HG02798 (cell line): ENCODE measurements around the gene OSBPL9.
A peak's percentile ranks its signal among the peaks of the same experiment; 100 is the strongest.
"Not testable (repeated sequence)": the region's sequence is repeated elsewhere in the genome, so short reads cannot be mapped to it uniquely, and the experiment has no call there.

ENCODE experiments used
- ATAC-seq: cut with Tn5 transposase; IDR thresholded peaks from one replicate; pipeline ENCODE4 v1.9.1; 2021; ENCODE audit warnings: mild to moderate bottlenecking; ENCODE audit not compliant: unreplicated experiment, poor library complexity

Gene OSBPL9

DNA sequence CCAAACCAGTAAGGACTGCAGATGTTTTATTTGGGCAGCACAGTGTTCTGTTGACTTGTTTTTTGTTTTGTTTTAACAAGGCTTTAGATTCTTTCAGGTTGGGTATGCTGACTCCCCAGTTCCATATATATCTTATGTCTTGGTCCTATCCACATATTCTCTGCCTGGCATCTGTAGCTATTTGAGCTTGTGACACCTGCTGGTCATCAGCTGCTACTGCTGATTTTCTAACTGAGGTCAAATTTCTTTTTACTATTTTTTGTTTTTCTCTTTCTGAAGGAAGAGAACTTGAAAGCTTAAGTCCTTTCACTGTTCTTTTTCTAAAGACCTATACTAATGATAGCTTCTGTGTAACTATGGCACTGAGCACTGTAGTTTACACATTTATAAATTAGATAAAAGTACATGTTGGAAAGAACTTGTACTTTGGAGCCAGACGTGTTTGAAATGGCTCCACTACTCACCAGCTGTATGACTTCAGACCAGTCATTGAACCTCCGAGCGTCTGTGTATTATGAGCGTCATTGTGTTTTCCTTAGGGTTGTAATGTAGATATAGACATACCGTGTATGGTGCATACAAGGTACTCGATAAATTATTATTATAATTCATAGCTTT lies 152.2 kb downstream of the OSBPL9 start:
- peak; percentile 47 for ATAC-seq

DNA sequence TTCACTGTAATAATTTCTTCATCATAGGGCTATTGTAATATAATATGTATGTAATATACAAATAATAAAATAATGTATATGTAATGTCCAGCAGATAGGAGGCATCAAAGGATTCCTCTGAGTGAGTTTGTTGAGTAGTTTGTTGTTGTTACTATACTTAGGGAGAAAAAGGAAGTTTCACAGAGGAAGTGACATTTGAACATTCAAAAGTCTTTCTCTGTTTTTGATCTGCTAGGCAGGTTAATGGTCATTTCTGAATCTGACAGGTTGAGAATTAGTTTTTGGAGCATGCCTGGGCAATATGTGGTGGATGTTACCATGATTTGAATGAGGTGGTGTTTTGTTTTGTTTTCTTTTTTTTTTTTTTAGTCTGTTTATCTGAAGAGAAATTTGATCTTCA lies 159.5 kb downstream of the OSBPL9 start:
- ATAC-seq = no peak

DNA sequence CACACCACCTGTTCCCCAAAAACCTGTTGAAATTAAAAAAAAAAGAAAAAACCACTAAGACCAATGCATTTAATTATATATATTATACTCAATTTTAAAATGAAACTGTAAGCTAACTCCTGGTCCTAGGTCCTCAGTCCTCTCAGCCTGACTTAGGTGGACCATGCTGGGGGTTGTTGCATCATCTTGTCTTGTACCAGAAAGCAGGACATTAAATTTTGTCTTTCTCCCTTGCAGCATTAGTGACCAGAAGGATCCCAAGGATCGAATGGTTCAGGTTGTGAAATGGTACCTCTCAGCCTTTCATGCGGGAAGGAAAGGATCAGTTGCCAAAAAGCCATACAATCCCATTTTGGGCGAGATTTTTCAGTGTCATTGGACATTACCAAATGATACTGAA lies 164.0 kb downstream of the OSBPL9 start:
- ATAC-seq = no peak

DNA sequence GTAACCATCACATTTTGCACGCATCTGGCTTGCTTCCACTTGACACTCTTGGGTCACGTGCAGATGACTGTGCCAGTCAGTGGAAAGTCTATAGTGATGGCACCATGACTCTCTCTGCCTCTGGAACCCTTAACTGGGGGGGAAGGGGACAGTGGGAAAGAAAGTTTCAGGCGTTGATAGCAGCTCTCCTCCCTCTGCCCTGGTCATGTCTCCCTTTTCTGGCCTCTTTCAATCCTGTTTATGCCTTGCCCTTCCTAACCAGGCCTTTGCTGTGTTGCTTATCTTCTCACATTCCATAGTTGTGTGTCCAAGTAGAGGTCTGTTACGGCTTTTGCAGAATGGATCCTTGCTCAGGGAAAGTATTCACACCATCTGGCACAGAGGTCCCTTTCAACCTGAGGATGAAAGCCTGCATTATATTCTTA lies 168.1 kb downstream of the OSBPL9 start:
- ATAC-seq = no peak

DNA sequence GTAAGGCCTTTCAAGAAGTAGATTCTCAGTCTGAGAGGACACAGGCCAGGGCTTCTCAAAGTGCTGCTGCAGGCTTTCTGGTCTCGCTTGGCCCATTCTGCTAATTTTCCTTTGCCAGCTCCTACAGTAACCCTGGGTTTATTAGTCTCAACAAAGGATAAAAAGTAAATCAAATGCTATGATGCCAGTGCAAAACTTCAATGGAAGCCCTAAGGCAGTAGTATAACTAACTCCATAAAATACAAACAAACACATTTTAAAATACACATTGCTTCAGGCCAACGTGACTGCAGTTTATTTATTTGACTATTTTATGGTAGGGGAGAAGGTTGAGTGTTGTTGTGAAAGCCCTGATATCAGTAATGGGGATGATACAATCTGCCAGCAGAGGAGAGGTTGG lies 172.0 kb downstream of the OSBPL9 start:
- no peak for ATAC-seq

DNA sequence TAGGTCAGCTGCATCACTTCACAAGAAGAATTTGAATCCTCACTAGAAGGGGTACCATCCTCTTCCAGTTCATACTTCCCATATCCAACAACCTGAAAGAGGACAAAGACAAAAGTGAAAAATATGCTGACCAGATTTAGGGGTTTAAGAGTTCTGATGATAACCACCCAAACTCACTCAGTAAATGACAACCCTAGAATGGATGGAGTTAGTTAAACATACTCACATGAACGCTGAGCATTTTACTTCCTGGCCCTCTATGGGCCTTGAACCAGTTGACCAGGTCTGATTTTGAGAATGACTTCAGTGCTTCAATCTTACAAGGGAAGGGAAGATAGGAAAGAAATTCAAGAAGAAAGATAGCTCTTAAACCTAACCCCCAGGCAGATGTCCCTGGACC lies 172.4 kb downstream of the OSBPL9 start:
- ATAC-seq = no peak

DNA sequence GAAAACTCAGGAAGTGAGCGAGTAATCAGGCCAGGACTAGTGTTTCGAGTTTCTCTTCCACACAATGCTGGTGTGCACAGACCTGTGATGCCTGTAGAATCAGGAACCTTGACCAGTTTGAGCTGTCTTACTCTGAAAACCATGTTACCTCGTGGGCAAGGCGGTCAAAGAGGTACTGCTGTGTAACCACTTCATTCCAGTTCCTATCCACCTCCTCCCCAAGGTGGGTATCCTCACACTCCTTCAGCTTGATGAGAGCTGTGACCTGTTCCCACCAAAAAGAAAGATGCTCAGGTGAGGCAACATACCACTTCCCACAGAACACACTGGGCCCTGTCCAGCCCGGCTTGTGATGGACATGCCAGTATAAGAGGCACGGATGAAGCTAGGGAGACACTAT lies 173.5 kb downstream of the OSBPL9 start:
- no peak for ATAC-seq

DNA sequence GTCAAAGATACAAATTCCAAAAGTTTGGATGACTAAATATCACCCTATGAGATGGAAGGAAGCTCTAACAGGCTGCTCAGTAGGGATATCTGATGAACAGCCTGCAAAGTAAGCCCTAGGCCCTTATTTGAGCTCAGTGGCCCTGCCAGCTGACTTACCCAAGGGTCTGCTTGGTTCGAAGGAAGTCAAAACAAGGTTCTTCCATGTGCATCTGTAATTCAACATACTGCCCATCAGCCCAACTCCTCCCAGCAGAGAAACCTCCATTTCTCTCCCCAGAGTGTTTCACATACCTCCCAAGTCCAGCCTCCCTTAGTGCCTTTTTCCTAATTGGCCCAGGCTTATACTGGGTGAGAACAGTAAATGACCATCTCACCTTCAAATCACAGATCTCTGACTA lies 175.0 kb downstream of the OSBPL9 start:
- ATAC-seq = no peak

DNA sequence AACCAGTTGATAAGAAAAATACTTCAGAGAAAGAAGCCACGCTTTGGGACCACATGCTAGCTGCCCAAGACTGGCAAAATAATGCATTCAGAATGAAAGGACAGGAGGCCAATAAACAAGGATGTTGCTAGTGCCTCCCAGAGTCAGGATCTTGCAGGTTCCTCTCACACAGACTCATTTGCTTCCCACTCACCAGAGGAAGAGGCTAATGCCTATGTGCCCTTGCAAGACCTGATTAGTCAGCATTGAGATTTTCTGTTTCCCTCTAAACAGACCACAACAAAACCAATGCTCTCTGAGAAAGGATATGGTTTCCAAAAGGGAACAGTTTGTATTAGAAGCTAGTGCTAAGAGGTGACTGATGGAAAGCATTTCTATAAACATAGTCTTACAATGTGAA lies 176.0 kb downstream of the OSBPL9 start:
- ATAC-seq = no peak

DNA sequence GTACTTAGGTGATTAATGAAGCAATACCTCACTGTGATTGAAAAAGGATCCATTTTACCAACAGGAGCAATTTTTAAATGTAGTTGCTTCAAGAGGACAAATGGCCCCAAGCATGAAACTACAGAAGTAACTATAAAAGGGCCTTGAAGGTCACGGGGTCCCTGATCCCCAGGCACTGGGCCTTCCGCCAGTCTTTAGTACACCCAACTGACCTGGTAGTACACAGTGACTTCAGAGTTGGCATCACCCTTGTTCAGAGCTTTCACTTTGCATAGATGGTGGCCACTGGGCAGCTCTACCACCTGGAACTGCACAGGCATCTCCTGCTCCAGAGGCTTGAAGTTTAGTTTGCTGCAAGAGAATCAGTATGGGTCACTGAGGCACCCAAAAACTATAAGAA lies 177.4 kb downstream of the OSBPL9 start:
- no peak for ATAC-seq

DNA sequence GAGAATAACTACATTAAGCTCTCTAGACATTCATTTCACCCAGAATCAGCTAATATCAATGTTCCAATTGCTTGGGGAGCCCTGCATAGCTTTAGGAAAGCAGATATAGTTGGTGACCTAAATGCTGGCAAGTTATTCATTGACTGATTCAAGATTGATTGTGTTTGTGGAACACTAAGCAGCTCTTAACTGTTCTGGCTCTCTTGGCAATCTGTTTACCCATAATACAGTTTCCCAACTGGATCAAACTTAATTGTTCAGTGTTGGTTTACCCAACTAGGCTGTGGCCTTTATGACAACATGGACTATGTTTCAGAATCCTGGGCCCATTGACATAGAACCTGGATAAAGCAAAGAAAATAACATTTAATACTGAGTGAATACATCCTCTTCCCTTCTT lies 178.0 kb downstream of the OSBPL9 start:
- ATAC-seq = no peak

DNA sequence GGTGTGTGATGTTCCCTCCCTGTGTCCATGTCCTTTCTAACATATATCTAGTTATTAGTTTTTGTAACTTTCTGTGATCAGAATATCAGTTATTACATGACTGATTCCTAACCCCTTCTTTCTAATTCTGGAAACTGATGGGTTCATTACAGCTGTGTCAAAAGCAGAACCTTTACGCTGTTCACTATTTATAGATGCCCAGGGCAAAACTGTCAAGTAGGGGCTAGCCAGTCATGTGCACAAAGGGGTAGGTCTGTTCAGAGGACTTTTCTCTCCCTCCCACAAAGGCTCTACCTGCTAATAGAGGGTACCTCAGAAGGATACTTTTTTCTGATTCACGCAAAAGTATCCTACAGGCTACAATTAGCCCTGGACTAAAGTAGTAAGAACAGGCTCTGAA lies 182.5 kb downstream of the OSBPL9 start:
- ATAC-seq = no peak

DNA sequence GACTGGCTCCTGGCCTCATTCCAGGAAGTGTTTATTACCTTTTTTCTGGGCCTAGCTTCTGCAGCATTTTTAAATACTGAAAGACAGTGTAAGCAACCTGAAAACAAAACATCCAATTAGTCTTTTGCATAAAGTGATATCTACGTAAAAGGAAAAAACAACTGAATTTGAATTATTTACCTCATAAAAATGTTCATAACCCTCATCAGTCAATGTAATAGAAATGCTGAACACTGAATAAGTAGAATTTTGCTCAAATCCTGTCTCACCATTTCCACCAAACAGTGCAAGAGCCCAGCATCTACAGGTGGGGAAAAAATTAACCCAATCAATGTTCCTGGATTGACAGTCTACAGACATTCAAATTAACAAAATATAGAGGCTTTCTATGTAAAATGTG lies 197.6 kb downstream of the OSBPL9 start:
- ATAC-seq = no peak

DNA sequence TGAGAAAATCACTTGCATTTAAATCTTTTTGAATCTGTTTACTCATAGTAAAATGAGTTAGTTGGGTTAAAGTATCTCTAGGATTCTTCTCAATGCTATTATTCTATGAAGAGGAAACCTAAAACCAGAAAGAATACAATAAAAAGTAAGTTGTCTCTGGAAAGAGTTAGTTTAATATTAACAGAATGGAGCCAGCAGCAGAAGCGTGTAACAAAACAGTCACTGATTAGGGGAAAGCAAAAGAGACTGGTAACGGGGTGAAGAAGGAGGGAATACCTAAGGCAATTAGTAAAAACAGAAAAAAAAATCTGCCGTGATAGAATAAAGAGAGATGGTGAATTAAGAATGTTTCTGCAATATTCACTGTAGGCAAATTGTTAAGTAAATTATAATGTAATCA lies 201.6 kb downstream of the OSBPL9 start:
- no peak for ATAC-seq

DNA sequence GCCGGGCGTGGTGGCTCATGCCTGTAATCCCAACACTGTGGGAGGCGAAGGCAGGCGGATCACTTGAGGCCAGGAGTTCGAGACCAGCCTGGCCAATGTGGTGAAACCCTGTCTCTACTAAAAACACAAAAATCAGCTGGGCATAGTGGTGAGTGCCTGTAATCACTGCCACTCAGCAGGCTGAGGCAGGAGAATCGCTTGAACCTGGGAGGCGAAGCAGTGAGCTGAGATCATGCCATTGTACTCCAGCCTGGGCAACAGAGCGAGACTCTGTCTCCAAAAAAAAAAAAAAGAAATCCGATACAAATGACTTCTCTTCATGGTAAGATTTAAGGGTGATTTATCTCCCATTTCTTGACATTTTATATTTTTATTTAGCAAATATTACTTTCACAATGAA lies 202.1 kb downstream of the OSBPL9 start:
- ATAC-seq = not testable (repeated sequence)

DNA sequence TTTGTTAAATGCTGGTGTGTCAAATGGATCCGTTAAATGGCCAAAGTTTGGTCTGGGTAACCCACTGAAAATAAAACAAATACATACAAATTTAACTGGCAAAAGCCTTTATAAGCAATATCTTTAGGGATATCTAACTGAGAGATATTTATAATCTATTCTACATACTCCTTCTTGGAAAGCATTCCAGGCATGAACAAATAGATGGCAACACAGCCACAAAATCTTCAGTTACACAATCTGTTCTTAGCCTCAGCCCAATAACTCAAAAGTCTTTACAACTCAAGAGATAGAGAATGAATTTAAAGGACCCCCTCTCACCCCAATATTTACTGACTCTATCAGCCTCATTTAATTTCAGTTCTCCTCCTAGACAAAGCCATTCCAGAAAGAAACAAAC lies 202.9 kb downstream of the OSBPL9 start:
- no peak for ATAC-seq

DNA sequence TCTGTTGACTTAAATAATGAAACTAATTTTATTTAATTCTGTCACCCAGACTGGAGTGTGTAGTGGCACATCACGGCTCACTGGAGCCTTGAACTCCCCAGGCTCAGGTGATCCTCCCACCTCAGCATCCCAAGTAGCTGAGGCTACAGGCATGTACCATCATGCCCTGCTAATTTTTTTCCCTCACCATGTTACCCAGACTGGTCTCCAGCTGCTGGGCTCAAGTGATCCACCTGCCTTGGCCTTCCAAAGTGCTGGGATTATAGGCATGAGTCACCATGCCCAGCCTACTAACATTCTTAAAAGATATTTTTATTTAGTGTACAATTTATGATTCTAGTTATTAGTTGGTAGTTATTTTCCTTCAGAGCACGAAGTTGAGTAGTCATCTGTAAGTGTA lies 212.2 kb downstream of the OSBPL9 start:
- ATAC-seq = no peak

DNA sequence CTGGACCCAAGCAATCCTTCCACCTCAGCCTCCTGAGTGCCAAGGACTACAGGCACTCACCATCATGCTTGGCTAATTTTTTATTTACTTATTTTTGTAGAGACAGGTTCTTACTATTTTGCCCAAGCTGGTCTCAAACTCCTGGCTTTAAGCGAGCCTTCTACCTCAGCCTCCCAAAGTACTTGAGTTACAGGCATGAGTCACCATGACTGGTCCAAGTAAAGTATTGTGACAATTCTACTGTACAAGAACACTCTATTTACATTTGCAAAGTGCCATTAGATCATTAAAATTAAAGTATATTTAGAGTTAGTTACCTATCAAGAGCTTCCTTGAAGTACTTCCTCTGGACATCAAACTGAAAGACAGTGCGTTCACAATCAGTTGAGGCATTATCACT lies 216.8 kb downstream of the OSBPL9 start:
- ATAC-seq = no peak

DNA sequence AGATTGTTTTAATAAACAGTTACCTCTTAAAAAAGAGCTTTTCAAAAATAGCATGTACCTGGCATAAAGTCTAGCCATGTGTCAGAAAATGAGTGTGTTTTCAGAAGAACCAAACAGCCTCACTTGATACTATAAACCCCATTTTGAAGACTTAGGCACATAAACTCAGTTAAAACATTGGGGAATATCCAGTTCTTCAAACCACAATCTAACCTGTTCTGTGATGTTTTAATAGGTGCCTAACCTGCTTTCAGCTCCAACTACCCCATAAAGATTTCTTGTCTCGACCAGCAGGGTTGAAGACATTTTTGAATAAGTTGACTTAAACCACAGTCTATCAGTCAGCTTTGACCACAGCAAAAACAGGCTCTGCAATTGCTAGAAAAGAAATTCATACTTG lies 220.4 kb downstream of the OSBPL9 start:
- ATAC-seq = no peak
